ENCODE results near the gene ENOX1. TPM values are rescaled to one million over a fixed set of nuclear protein-coding genes. Genes with fewer than 3 reads are reported as not detected.
A peak's percentile ranks its signal among the peaks of the same experiment; 100 is the strongest.

The ENOX1 gene
- total RNA-seq, 1 experiment from 2014 or later = 0.95 TPM

DNA sequence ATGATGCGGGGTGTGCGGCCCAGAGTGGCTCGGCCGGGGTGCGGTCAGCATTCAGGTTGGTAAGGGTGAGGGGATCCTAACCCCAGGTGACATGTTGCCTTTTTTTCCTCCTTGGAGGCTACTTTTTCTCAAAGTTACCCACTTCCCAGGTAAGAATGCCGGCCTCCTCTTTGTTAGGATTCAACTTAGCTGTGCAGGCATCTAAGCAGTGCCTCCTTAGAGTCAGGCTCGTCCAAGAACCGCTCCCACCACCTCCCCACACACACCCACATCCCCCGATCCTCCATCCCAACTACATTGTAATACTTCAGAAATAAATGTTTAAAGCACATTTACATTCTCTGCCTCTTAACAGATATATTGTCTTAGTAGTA is 733 bp upstream of the ENOX1 start:
- Histone ChIP-seq H2AFZ (ENCODE audit: low read length) (peak overlapping the region; percentile 92), H3K27ac (ENCODE audit: low read length) (no peak overlapping the region), H3K9me3 (ENCODE audit: low read length) (no peaks in the 10 kb centered on the region), H4K20me1 (ENCODE audit: low read length) (no peaks in the 10 kb centered on the region), H3K79me2 (ENCODE audit: low read length) (no peaks in the 10 kb centered on the region), H3K9ac (ENCODE audit: low read length) (peak overlapping the region; percentile 76), H3K9me2 (replicated peaks; ENCODE audit: low read length) (no peaks in the 10 kb centered on the region), H3K4me1 (ENCODE audit: insufficient read depth, low read length) (peaks cover 7% of the 10 kb centered on the region; the same call in 1 of the 2 replicates), H3K36me3 (ENCODE audit: low read depth, low read length) (no peaks in the 10 kb centered on the region), H3K4me3 (ENCODE audit: low read length) (peak overlapping the region; percentile 79), H3K4me2 (ENCODE audit: low read length) (peak overlapping the region; percentile 95), H3F3A (ENCODE audit: low read length, unreplicated experiment) (no peaks in the 10 kb centered on the region), H3K27me3 (ENCODE audit: low read length) (no peaks in the 10 kb centered on the region)
- no TSS peak for BruUV-seq (replicated peaks)
- ChIA-PET POLR2A (ENCODE audit: unreplicated experiment) (interaction anchor here (0.6 kb wide), 1 partner anchor 503 kb away, joined by 4 read pairs; no protein-coding TSS in a partner anchor), CTCF (interaction anchor here (0.5 kb wide), 1 partner anchor 8 kb away, joined by 7 read pairs; no protein-coding TSS in a partner anchor)
- ATAC-seq (no peak), DNase-seq (peak; percentile 9)
- intact Hi-C loops (cut with micrococcal nuclease) = loop anchor here (5.0 to 10.0 kb wide), 3 partner anchors 103 to 485 kb away; no protein-coding TSS in a partner anchor
- TF ChIP-seq EZH2 (IDR thresholded peaks at IDR 0.05; ENCODE audit: low read length, unreplicated experiment) = no peak
- TF ChIP-seq, protein P1, sequence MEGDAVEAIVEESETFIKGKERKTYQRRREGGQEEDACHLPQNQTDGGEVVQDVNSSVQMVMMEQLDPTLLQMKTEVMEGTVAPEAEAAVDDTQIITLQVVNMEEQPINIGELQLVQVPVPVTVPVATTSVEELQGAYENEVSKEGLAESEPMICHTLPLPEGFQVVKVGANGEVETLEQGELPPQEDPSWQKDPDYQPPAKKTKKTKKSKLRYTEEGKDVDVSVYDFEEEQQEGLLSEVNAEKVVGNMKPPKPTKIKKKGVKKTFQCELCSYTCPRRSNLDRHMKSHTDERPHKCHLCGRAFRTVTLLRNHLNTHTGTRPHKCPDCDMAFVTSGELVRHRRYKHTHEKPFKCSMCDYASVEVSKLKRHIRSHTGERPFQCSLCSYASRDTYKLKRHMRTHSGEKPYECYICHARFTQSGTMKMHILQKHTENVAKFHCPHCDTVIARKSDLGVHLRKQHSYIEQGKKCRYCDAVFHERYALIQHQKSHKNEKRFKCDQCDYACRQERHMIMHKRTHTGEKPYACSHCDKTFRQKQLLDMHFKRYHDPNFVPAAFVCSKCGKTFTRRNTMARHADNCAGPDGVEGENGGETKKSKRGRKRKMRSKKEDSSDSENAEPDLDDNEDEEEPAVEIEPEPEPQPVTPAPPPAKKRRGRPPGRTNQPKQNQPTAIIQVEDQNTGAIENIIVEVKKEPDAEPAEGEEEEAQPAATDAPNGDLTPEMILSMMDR (conservative IDR thresholded peaks at IDR 0.05; ENCODE audit: low read depth, low read length) = no peak
- TF ChIP-seq EZH2phosphoT487 (IDR thresholded peaks at IDR 0.05; ENCODE audit: borderline replicate concordance, low read length) = no peak

DNA sequence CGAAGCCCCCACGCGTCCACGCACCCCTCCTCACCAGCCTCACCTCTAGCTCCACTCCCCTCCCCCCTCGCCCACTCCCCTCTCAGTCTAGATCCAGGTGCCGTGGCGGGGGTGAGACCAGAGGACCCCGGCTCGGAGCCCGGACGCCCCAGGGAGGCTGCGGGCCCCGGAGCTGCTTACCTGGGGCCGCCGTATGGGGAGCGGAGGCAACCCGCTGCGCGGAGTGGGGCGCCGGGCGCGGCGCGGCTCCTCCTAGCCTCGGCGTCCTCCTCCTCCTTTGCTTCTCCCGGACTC is 353 bp downstream of the ENOX1 start:
- DNase-seq = no peak
- ATAC-seq = no peak
- Histone ChIP-seq H3K9ac (ENCODE audit: low read length) (peak overlapping the region; percentile 12; the same call in 1 of the 2 replicates), H3K4me3 (ENCODE audit: low read length) (peak overlapping the region; percentile 79), H3K9me2 (replicated peaks; ENCODE audit: low read length) (no peaks in the 10 kb centered on the region), H4K20me1 (ENCODE audit: low read length) (no peaks in the 10 kb centered on the region), H3K27ac (ENCODE audit: low read length) (no peak overlapping the region), H3K27me3 (ENCODE audit: low read length) (no peaks in the 10 kb centered on the region), H3K4me1 (ENCODE audit: insufficient read depth, low read length) (peaks cover 7% of the 10 kb centered on the region; the same call in 1 of the 2 replicates), H2AFZ (ENCODE audit: low read length) (peak overlapping the region; percentile 92), H3K79me2 (ENCODE audit: low read length) (no peaks in the 10 kb centered on the region), H3F3A (ENCODE audit: low read length, unreplicated experiment) (no peaks in the 10 kb centered on the region), H3K4me2 (ENCODE audit: low read length) (peak overlapping the region; percentile 95), H3K36me3 (ENCODE audit: low read depth, low read length) (no peaks in the 10 kb centered on the region), H3K9me3 (ENCODE audit: low read length) (no peaks in the 10 kb centered on the region)
- ChIA-PET POLR2A (ENCODE audit: unreplicated experiment) (interaction anchor here (0.5 to 0.6 kb wide), 2 partner anchors 27 to 96 kb away, joined by 3 to 4 read pairs; no protein-coding TSS in a partner anchor), CTCF (interaction anchor here (0.7 kb wide), 1 partner anchor 128 kb away, joined by 6 read pairs; no protein-coding TSS in a partner anchor)
- intact Hi-C loops (cut with micrococcal nuclease) = loop anchor here (5.0 to 10.0 kb wide), 3 partner anchors 102 to 484 kb away; no protein-coding TSS in a partner anchor
- BruUV-seq (replicated peaks) = no TSS peak
- TF ChIP-seq EZH2 (IDR thresholded peaks at IDR 0.05; ENCODE audit: low read length, unreplicated experiment) (no peak), EZH2phosphoT487 (IDR thresholded peaks at IDR 0.05; ENCODE audit: borderline replicate concordance, low read length) (no peak)
- TF ChIP-seq, protein P1 (conservative IDR thresholded peaks at IDR 0.05; ENCODE audit: low read depth, low read length) = no peak
